KMS-11 (cell line): ENCODE results near the gene STAC.

Experiments used
- H2AFZ ChIP-seq: fragments of 200-600 bp; sonication (generic); 2 replicates; pipeline ENCODE4 v1.6.1; 2016; ENCODE audit warnings: antibody characterized with exemption, mixed run types, low read depth
- H3K27ac ChIP-seq: fragments of 200-600 bp; sonication (generic); 2 replicates; pipeline ENCODE4 v1.6.1; 2016; ENCODE audit warnings: mild to moderate bottlenecking, mixed run types
- H3K27me3 ChIP-seq: fragments of 200-600 bp; sonication (generic); 2 replicates; pipeline ENCODE4 v1.6.1; 2017; ENCODE audit warnings: mild to moderate bottlenecking, low read depth, mixed run types, moderate library complexity; ENCODE audit not compliant: insufficient read depth
- H3K36me3 ChIP-seq: fragments of 200-600 bp; sonication (generic); 2 replicates; pipeline ENCODE4 v1.6.1; 2017; ENCODE audit warnings: mild to moderate bottlenecking, mixed run types; ENCODE audit not compliant: insufficient read depth
- H3K4me1 ChIP-seq: fragments of 200-600 bp; sonication (generic); 2 replicates; pipeline ENCODE4 v1.6.1; 2016; ENCODE audit warnings: mild to moderate bottlenecking, low read depth, mixed run types; ENCODE audit not compliant: poor library complexity, severe bottlenecking
- H3K4me2 ChIP-seq: fragments of 200-600 bp; sonication (generic); 2 replicates; pipeline ENCODE4 v1.7.0; 2016; ENCODE audit warnings: mild to moderate bottlenecking, mixed run types
- H3K4me3 ChIP-seq: fragments of 200-600 bp; sonication (generic); IDR thresholded peaks from 2 replicates; pipeline ENCODE4 v1.6.1; 2017; ENCODE audit warnings: low read depth, low read length, mixed read lengths; ENCODE audit not compliant: insufficient read depth
- H3K79me2 ChIP-seq: fragments of 200-600 bp; sonication (generic); 2 replicates; pipeline ENCODE4 v1.6.1; 2016; ENCODE audit warnings: low read depth, mixed run types; ENCODE audit not compliant: insufficient read depth
- H3K9ac ChIP-seq: fragments of 200-600 bp; sonication (generic); 2 replicates; pipeline ENCODE4 v1.6.1; 2016; ENCODE audit warnings: mild to moderate bottlenecking, mixed run types
- H4K20me1 ChIP-seq: fragments of 200-600 bp; sonication (generic); 2 replicates; pipeline ENCODE4 v1.6.1; 2016; ENCODE audit warnings: mild to moderate bottlenecking, mixed run types; ENCODE audit not compliant: insufficient read depth
- TF ChIP-seq, protein P1 (sequence below): fragments of 200-600 bp; sonication (generic); conservative IDR thresholded peaks from 2 replicates; pipeline ENCODE4 v1.6.1; 2017; ENCODE audit warnings: low read depth, mild to moderate bottlenecking, antibody characterized with exemption, low read length, moderate library complexity, mixed read lengths

STAC gene, protein sequence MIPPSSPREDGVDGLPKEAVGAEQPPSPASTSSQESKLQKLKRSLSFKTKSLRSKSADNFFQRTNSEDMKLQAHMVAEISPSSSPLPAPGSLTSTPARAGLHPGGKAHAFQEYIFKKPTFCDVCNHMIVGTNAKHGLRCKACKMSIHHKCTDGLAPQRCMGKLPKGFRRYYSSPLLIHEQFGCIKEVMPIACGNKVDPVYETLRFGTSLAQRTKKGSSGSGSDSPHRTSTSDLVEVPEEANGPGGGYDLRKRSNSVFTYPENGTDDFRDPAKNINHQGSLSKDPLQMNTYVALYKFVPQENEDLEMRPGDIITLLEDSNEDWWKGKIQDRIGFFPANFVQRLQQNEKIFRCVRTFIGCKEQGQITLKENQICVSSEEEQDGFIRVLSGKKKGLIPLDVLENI

DNA sequence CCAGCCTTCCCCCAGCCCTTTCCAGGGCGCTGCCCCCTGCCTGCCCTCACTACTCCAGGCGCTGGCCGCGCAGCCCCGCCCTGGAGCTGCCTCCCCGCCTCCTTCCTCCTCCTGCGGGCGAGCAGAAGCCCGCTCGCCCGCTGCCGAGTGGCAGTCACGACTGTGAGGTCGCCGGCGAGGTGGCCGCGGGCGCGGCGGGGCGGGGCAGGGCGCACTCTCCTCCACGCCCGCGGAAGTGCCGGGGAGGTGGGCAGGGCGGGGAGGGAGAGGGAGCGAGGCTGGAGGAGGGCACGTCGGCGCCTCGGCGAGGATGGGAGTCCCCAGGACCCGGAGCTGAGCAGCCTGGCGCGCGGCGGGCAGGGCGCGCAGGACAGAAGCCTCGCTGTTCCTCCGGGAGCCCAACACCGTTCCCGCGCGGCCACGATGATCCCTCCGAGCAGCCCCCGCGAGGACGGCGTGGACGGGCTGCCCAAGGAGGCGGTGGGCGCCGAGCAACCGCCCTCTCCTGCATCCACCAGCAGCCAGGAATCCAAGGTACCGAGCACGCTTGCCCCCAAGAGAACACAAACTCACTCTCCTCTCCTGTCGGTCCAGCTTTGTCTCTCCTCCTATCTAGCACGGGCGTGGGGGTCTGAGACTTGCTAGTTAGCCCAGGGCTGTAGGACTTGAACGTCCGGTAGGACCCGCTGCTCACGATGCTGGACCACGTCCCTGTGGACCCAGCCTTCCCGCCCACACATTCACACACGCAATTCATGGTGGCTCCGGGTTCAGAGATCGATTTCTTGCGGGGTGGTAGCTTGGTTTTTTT, at the start of gene STAC:
TSS of gene STAC (plus strand) at position 284 of the 811 bp plus-strand sequence. CDS start at position 424, 140 bp downstream.
- Histone ChIP-seq H3K27me3 (no peaks in the 10 kb centered on the region), H3K36me3 (no peaks in the 10 kb centered on the region), H3K27ac (no peak within 1 kb of the TSS), H3K9ac (no peak within 1 kb of the TSS), H3K4me3 (no peak within 1 kb of the TSS), H3K4me1 (no peaks in the 10 kb centered on the region), H2AFZ (no peak within 1 kb of the TSS), H4K20me1 (no peaks in the 10 kb centered on the region), H3K4me2 (no peak within 1 kb of the TSS), H3K79me2 (no peaks in the 10 kb centered on the region)
- TF ChIP-seq, protein P1, sequence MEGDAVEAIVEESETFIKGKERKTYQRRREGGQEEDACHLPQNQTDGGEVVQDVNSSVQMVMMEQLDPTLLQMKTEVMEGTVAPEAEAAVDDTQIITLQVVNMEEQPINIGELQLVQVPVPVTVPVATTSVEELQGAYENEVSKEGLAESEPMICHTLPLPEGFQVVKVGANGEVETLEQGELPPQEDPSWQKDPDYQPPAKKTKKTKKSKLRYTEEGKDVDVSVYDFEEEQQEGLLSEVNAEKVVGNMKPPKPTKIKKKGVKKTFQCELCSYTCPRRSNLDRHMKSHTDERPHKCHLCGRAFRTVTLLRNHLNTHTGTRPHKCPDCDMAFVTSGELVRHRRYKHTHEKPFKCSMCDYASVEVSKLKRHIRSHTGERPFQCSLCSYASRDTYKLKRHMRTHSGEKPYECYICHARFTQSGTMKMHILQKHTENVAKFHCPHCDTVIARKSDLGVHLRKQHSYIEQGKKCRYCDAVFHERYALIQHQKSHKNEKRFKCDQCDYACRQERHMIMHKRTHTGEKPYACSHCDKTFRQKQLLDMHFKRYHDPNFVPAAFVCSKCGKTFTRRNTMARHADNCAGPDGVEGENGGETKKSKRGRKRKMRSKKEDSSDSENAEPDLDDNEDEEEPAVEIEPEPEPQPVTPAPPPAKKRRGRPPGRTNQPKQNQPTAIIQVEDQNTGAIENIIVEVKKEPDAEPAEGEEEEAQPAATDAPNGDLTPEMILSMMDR, result no peak

DNA sequence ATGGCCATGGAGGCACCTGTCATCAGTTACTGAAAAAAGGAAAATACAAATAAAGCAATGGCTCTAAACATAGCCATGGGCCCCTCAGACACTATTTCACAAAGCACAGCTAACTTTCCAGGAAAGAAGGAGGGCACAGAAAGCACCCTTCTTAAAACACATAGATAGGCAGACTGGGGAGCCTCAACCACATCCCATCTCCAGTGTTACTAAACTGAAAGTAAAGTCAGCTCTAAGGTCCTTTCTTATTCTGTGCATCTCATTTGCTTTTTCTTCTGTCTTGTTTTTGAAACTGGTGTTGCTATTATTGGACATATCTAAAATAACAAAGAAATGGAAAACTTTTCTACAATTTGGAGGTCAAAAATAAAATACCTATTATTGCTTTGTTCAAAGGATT, 48.2 kb upstream of the STAC start:
- no peak overlapping the region for H3K4me3 ChIP-seq
- no peaks in the 10 kb centered on the region for H3K79me2 ChIP-seq
- no peaks in the 10 kb centered on the region for H4K20me1 ChIP-seq
- H3K4me2 ChIP-seq, result no peak overlapping the region
- no peak overlapping the region for H2AFZ ChIP-seq
- no peaks in the 10 kb centered on the region for H3K36me3 ChIP-seq
- TF ChIP-seq, protein P1, result no peak
- H3K4me1 ChIP-seq, result no peaks in the 10 kb centered on the region
- H3K9ac ChIP-seq, result no peak overlapping the region
- no peak overlapping the region for H3K27ac ChIP-seq
- no peaks in the 10 kb centered on the region for H3K27me3 ChIP-seq

DNA sequence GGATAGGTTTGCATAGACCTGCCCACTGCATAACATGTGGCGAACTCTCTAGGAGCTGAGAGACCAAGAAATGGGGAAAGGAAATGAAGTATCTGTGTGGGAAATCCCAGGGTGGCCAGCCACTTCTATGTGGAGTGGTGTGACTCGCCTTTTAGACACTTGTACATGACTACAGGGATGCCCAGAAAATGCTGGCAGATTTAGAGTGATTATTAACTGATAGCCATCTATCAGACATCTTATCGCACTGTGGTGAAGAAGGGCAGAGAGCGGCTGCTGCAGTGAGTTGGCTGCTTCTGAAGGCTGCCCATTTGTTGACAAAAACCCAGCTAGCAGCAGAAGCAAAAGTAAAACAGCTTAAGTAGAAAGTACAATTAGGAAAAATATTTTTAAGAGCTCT, 18.1 kb upstream of the STAC start:
- H3K27me3 ChIP-seq, result no peaks in the 10 kb centered on the region
- no peaks in the 10 kb centered on the region for H3K4me1 ChIP-seq
- TF ChIP-seq, protein P1, result no peak
- no peak overlapping the region for H2AFZ ChIP-seq
- no peaks in the 10 kb centered on the region for H3K79me2 ChIP-seq
- no peaks in the 10 kb centered on the region for H3K36me3 ChIP-seq
- no peak overlapping the region for H3K4me3 ChIP-seq
- no peak overlapping the region for H3K9ac ChIP-seq
- H3K4me2 ChIP-seq, result no peak overlapping the region
- H4K20me1 ChIP-seq, result no peaks in the 10 kb centered on the region
- no peak overlapping the region for H3K27ac ChIP-seq

DNA sequence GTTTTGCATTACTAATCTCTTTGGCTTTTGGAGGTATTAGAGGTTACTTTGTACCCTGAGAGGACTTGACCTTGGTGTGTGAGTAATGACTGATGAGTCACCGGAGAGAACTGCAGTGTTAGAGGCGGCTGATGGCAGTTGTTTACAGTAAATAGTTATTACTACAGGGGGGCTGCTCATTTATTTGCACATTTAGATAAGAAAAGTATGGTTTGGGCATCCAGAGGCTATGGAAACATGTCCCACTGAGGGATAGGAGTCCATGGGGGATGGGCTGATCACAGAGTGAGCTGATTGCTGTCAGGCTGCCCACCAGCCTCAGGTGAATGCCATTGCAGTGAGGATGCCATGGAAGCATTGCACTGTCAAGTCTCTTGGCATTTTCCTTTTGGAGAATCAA, 17.3 kb upstream of the STAC start:
- Histone ChIP-seq H3K27ac (no peak overlapping the region), H3K4me1 (no peaks in the 10 kb centered on the region), H3K36me3 (no peaks in the 10 kb centered on the region), H3K4me2 (no peak overlapping the region), H3K79me2 (no peaks in the 10 kb centered on the region), H4K20me1 (no peaks in the 10 kb centered on the region), H2AFZ (no peak overlapping the region), H3K27me3 (no peaks in the 10 kb centered on the region), H3K9ac (no peak overlapping the region), H3K4me3 (no peak overlapping the region)
- TF ChIP-seq, protein P1, result no peak
